Stimulated activated effector memory CD8-positive, alpha-beta T cell treated with anti-CD3 and anti-CD28 coated beads, Interleukin-12 subunit alpha, Interleukin-12 subunit beta, amount 100 ng/mL, for 72 hours (primary cell): ENCODE results near the gene MYG1.
"Not testable (repeated sequence)": the region's sequence is repeated elsewhere in the genome, so short reads cannot be mapped to it uniquely, and the experiment has no call there.

Source experiments
- ATAC-seq: fragments of 150-1000 bp; cut with Tn5 transposase; 2 replicates; pipeline ENCODE4 v1.10.0; 2021
- DNase-seq, 2 donors: peaks; one replicate each; pipeline ENCODE4 v3.0.0; 2021 to 2022; ENCODE audit warnings: low spot score in 2 of 2
- H3K27ac Mint-ChIP-seq: one replicate; pipeline ENCODE4 v1.8.0; 2022; ENCODE audit warnings: mild to moderate bottlenecking, mixed read lengths
- H3K36me3 Mint-ChIP-seq: one replicate; pipeline ENCODE4 v1.8.0; 2022; ENCODE audit warnings: mild to moderate bottlenecking, mixed read lengths
- H3K4me1 Mint-ChIP-seq: one replicate; pipeline ENCODE4 v1.8.0; 2022; ENCODE audit warnings: mixed read lengths
- H3K4me3 Mint-ChIP-seq: one replicate; pipeline ENCODE4 v1.8.0; 2022; ENCODE audit warnings: mild to moderate bottlenecking, mixed read lengths
- H3K9me3 Mint-ChIP-seq: one replicate; pipeline ENCODE4 v1.8.0; 2022; ENCODE audit warnings: mixed read lengths

The MYG1 gene

DNA sequence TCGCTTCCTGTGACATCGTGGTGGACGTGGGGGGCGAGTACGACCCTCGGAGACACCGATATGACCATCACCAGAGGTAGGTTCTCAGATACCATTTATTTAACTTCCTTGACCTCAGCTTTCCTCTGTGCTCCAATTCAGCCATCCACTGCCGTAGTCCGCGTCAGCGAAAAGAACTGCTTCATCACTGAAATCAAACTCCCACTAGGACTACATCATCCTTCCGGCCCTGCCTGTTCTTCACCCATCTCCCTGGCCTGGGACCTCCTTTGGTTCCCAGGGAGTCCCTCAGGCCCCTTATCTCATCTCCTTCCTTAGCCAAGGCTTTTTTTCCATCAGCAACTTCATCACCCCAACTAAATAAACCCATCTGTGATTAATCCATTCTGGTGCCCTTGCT lies 692 bp downstream of the MYG1 start:
- peak overlapping the region; percentile 92 for H3K4me3 Mint-ChIP-seq
- peaks cover 70% of the 10 kb centered on the region for H3K4me1 Mint-ChIP-seq
- no peak for DNase-seq
- peak; percentile 20 for ATAC-seq
- peak overlapping the region; percentile 97 for H3K27ac Mint-ChIP-seq
- peaks cover 96% of the 10 kb centered on the region for H3K36me3 Mint-ChIP-seq
- no peaks in the 10 kb centered on the region for H3K9me3 Mint-ChIP-seq

DNA sequence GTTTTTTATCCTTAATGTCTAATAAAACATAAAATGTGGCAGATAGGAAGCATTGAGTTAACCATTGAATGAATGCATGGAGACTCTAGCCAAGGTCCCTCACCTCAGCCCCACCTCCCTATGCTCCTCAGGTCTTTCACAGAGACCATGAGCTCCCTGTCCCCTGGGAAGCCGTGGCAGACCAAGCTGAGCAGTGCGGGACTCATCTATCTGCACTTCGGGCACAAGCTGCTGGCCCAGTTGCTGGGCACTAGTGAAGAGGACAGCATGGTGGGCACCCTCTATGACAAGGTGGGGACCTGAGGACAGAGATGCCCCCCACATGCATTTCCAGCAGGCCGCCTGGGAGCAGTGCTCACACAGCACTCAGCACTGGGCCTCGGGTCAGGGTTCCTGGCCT lies 3.4 kb downstream of the MYG1 start:
- Mint-ChIP-seq H3K36me3 (peaks cover 98% of the 10 kb centered on the region), H3K4me1 (peaks cover 50% of the 10 kb centered on the region), H3K9me3 (no peaks in the 10 kb centered on the region), H3K27ac (peak overlapping the region; percentile 97), H3K4me3 (peak overlapping the region; percentile 8)
- DNase-seq, result no peak
- ATAC-seq, result no peak

DNA sequence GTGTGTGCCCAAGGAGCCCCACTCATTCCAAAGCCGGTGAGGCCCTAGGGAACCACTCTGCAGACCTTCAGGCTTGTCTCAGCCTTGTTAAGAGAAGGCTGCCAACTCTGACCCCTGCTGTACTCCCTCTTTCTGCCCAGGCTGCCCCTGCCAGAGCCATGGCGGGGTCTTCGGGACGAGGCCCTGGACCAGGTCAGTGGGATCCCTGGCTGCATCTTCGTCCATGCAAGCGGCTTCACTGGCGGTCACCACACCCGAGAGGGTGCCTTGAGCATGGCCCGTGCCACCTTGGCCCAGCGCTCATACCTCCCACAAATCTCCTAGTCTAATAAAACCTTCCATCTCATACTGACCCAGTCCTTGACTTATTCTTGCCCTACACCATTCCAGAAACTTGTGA lies 7.3 kb downstream of the MYG1 start:
- peaks cover 13% of the 10 kb centered on the region for H3K4me1 Mint-ChIP-seq
- H3K4me3 Mint-ChIP-seq, result no peak overlapping the region
- DNase-seq (no peak), ATAC-seq (no peak)
- peaks cover 91% of the 10 kb centered on the region for H3K36me3 Mint-ChIP-seq
- no peaks in the 10 kb centered on the region for H3K9me3 Mint-ChIP-seq
- H3K27ac Mint-ChIP-seq, result peak overlapping the region; percentile 76

DNA sequence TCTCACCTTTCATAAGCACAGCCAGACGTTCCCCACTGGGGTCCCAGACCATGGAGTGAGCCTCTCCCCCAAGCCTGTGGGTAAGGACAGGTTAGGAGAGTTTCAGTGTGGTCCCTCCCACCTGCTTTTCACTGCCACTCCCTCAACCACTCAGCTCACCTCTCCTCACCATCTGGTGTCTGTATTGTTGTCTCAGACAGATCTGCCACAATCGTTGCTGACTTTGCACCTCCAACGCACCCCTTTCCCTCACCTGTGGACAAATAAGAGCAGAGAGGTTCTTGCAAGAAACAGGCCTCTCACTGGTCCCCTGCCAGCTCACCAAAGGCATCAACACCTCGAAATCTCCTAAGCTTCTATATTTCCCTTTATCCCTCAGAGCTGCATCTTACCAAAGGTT lies 8.8 kb downstream of the MYG1 start:
- H3K4me3 Mint-ChIP-seq, result no peak overlapping the region
- peak overlapping the region; percentile 76 for H3K27ac Mint-ChIP-seq
- DNase-seq (no peak), ATAC-seq (no peak)
- peaks cover 86% of the 10 kb centered on the region for H3K36me3 Mint-ChIP-seq
- H3K4me1 Mint-ChIP-seq, result peaks cover 1% of the 10 kb centered on the region
- H3K9me3 Mint-ChIP-seq, result no peaks in the 10 kb centered on the region

DNA sequence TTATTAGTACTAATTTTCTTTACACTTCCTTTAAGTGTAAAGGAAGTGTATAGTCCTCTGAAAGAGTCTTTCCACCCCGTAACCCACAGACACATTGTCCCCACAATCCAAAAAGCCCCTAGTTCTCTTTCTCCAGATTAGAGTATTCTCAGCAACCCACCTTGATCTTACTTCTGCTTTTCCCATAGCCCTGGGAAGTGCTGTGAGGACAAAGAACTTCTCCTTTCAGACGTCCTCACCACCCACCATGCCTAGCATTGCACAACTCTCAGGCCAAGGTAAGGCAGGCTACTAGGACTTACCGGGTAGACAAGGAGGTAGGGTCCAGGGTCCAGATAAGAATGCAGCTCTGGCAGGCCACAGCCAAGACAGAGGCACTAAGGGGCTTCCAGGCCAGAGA lies 14.5 kb downstream of the MYG1 start:
- Mint-ChIP-seq H3K4me1 (peaks cover 11% of the 10 kb centered on the region), H3K27ac (peak overlapping the region; percentile 41), H3K4me3 (no peak overlapping the region), H3K36me3 (peaks cover 78% of the 10 kb centered on the region), H3K9me3 (no peaks in the 10 kb centered on the region)
- ATAC-seq (no peak), DNase-seq (no peak)

DNA sequence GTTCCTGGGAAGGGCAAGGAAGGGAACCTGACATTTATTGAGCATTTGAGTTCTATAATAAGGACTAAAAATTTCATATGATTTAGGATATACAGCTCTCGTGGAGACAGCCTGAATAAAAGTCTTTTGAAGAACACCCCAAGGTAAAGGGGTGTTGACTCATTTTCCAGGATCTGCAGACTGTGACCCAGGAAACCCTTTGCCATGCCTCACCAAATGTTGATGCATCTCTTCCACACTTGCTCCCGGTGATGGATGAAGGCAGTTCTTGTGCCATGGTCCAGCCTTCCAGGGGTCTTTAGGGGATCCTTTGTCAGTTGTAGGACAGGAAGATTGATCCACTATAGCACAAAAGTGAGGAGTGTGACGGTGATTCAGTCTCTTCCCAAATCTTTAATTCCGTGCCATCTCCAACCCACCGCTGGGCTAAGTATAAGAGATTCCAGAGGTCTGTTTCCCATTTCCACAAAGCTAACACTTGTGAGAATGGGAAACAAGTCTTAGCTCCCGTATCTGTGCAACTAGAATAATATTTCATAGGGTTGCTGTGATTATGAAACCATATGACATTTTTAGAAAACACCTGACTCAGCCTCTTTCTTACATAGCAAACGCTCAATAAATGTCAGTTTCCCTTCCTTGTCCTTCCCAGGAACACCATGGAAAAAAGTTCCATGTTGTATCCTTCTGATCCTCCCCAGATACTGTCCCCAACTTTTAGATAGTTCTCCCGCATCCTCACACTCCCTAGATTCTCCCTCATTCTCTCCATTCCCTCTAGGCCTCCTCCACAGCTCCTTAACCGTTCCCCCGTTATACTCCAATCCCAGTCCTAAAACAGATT lies 21.1 kb downstream of the MYG1 start:
- ATAC-seq, result no peak
- peak overlapping the region; percentile 94 for H3K27ac Mint-ChIP-seq
- H3K36me3 Mint-ChIP-seq, result peaks cover 61% of the 10 kb centered on the region
- no peak for DNase-seq
- H3K4me3 Mint-ChIP-seq, result peak overlapping the region; percentile 87
- H3K4me1 Mint-ChIP-seq, result peaks cover 39% of the 10 kb centered on the region
- H3K9me3 Mint-ChIP-seq, result no peaks in the 10 kb centered on the region

DNA sequence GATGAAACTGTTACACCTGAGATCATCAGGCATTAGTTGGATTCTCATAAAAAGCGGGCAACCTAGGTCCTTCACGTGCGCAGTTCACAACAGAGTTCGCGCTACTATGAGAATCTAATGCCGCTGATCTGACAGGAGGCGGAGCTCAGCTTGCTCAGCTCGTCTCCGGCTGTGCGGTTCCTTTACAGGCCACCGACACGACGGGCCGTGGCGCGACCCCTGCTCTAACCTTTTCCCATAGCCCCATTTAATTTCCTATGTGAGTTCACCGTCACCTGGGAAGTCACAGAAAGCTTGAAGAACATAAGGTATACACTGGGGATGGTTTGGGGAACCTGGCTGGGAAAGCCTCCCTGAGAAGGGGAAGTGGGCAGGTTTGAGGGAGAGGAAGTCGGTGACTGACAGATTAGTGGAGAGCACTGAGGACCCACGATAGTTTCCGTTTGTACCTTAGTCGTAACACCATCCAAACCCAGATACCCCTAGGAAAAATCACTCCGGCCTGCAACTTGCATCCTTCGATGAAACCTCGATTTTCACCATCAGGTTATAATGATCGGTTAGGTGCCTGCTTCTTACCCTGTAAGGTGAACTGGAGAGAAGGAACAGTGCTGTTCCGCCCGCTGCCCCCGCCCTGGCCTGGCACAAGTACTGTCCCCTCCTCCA lies 24.8 kb downstream of the MYG1 start:
- H3K4me1 Mint-ChIP-seq, result peaks cover 38% of the 10 kb centered on the region
- H3K27ac Mint-ChIP-seq, result peak overlapping the region; percentile 87
- H3K4me3 Mint-ChIP-seq, result peak overlapping the region; percentile 77
- DNase-seq (peak; percentile 43 to 84), ATAC-seq (peak; percentile 44)
- peaks cover 29% of the 10 kb centered on the region for H3K36me3 Mint-ChIP-seq
- no peaks in the 10 kb centered on the region for H3K9me3 Mint-ChIP-seq

DNA sequence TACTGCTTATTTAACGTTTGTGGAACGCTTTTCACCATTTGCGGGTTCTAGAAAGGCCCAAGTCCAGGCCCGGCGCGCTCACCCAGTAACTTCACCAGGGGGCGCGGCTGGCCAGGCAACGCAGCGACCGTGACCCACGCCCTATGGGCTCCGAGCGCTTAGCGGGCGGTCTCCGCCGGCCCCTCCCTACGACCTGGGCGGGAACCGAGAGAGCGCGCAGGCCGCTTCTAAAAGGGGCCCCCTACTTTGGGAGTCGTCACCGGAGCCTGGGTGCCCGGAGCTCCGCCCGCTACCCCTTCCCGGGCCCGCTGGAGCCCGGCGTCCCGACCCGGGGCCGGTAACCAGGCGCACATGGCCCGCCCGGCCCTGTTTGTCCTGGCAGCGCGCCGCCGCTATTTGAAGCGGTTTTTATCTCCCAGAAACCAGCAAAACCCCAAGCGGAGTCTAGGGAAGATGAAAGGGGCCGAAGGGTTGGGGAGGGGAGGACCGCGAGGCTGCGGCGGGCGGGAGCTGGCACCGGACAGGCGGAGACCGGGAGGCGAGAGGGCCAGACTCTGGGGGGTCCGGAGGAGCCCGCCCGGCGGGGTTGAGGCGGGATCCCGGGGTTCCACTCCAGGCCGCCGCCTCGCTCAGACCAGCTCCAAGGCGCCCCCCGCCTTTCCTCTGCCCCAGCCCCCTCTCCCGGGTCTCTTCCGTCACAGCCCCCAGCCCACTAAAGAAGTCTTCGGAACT lies 25.4 kb downstream of the MYG1 start:
- DNase-seq (peak; percentile 83 to 92), ATAC-seq (peak; percentile 81)
- peak overlapping the region; percentile 87 for H3K27ac Mint-ChIP-seq
- H3K9me3 Mint-ChIP-seq, result no peaks in the 10 kb centered on the region
- peaks cover 22% of the 10 kb centered on the region for H3K36me3 Mint-ChIP-seq
- peak overlapping the region; percentile 77 for H3K4me3 Mint-ChIP-seq
- peaks cover 37% of the 10 kb centered on the region for H3K4me1 Mint-ChIP-seq

DNA sequence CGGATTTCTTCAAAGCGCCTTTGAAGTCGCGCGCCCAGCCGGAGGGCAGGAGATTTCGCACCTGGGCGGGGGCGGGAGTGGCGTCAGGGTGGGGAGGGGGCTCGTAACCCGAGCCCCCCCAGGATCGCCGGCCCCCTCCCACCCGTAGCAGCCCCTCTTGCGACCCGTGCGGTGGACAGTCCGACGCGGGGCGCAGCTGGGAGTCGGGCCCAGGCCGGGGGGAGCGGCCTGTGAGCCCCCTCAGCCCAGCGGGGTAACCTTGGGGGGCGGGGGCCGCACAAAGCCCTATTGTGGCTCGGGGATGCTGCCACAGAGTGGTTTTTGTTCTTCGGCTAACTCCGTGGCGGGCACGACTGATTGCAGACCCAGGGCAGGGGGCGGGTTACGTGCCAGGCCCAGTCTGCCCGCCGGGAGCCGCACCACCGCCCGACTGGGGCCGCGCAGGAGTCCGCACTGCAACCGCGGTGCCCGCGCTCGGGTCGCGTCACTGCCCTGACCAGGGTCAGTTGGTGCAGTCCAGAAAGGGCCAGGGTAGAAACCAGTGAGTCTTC lies 26.1 kb downstream of the MYG1 start:
- Mint-ChIP-seq H3K36me3 (peaks cover 17% of the 10 kb centered on the region), H3K4me1 (peaks cover 30% of the 10 kb centered on the region), H3K9me3 (no peaks in the 10 kb centered on the region), H3K4me3 (peak overlapping the region; percentile 77), H3K27ac (peak overlapping the region; percentile 87)
- ATAC-seq (no peak), DNase-seq (peak; percentile 6 to 58)

DNA sequence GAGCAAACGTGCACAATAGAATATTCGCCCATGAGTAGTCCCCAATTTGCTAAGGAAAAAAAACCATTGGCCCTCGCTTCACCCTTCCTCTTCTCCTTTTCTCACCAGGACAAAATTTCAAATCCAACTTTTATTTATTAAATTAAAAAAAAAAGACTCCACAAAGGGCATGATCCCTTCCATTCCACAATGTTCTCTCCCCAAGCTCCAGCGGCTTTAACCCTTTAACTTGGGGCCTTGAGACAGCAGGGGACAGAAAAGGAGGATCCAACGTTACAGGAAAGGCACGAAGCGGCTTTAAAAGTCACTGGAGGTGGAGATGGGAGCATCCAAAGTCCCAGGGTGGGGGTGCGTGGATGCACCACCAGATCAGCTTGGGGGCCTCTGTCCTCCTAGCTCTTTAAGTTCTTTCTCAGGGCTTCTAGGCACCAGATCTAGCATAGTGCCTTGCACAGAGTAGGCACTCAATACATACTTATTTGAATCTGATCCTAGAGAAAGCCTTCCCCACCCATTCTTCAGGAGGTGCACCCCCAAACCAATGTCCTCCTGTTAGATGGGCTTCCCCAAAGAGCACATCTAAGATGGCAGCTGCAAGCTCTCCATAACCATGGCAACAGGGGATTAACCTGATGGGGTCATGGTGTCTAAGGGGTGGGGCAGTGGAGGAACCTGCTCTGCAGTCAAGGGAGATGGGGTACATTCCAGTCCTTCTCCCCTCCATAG lies 27.1 kb downstream of the MYG1 start:
- no peak for DNase-seq
- no peak for ATAC-seq
- peaks cover 20% of the 10 kb centered on the region for H3K4me1 Mint-ChIP-seq
- H3K27ac Mint-ChIP-seq, result no peak overlapping the region
- peaks cover 6% of the 10 kb centered on the region for H3K36me3 Mint-ChIP-seq
- H3K4me3 Mint-ChIP-seq, result peak overlapping the region; percentile 77
- no peaks in the 10 kb centered on the region for H3K9me3 Mint-ChIP-seq

DNA sequence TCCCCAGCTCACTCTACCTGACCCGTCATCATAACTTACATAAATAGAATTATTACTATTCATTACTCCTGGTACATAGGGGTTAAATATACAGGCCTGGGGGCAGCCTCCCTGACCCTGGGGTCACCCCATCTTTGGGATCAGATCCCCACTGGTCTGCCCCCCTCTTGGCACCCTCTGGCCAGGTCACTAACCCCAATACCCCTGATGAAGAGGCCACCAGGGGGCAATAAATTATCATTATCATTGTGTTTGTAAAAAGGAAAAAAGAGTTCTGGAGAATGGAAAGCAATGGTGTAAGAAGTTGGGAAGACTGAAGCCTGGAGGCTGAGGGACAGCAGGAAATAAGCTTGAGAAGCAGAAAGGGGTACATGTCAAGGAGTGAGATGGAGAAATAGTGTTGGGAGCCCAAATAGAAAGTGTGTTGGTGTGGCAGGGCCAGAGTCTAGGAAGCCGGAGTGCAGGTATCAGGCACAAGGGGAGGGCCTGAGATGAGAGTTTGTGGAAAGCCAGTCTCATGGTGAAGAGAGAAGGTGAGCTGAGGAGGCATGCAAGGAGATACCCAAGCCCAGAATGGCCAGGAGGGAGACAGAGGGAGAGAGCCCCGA lies 28.0 kb downstream of the MYG1 start:
- Mint-ChIP-seq H3K27ac (no peak overlapping the region), H3K9me3 (no peaks in the 10 kb centered on the region), H3K4me3 (no peak overlapping the region), H3K4me1 (peaks cover 17% of the 10 kb centered on the region), H3K36me3 (peaks cover 6% of the 10 kb centered on the region)
- DNase-seq (no peak), ATAC-seq (no peak)

DNA sequence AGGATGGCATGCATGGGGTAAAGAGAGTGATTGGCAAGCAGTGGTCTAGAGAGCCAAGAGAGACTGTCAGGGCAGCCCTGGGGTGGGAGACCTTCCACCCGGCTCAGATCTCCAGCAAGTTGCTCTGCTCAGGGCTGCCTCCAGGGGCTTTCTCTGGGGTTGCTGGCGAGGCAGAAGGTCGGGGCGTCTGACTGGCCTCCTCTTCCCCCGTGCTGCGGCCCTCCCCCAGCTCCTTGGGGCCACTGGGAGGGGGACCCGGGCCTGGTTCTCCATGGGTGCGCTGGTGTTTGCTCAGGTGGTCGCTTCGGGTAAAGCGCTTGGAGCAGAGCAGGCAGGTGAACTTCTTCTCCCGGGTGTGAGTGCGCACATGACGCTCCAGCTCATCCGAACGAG lies 28.5 kb downstream of the MYG1 start:
- ATAC-seq, result no peak
- Mint-ChIP-seq H3K9me3 (no peaks in the 10 kb centered on the region), H3K4me1 (peaks cover 17% of the 10 kb centered on the region)

DNA sequence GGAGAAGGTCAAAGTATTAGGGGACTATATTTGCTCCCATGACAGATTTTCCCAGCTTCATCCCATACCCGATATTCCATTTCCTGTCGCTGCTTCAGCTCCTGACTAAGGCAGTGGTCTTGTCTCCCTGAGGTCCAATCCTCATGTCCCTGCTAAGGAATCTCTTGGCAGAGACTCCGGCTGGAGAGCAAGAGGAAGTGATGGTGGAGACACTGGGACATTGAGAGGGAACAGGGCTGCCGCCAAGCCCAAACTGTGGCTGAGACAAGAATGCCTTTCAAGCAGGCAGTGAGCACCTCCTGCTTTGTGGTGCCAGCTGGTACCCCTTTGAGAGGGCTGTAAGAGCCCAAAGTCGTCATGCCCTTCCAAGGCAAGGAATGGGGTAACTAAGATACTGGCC lies 31.2 kb downstream of the MYG1 start:
- Mint-ChIP-seq H3K4me1 (peaks cover 4% of the 10 kb centered on the region), H3K9me3 (no peaks in the 10 kb centered on the region), H3K36me3 (no peaks in the 10 kb centered on the region), H3K27ac (no peak overlapping the region), H3K4me3 (no peak overlapping the region)
- ATAC-seq, result no peak
- no peak for DNase-seq

More for the DNA sequence above, 28.5 kb downstream of the MYG1 start:
- Mint-ChIP-seq H3K4me3 (no peak overlapping the region), H3K36me3 (peaks cover 6% of the 10 kb centered on the region), H3K27ac (no peak overlapping the region)
- DNase-seq, result no peak

DNA sequence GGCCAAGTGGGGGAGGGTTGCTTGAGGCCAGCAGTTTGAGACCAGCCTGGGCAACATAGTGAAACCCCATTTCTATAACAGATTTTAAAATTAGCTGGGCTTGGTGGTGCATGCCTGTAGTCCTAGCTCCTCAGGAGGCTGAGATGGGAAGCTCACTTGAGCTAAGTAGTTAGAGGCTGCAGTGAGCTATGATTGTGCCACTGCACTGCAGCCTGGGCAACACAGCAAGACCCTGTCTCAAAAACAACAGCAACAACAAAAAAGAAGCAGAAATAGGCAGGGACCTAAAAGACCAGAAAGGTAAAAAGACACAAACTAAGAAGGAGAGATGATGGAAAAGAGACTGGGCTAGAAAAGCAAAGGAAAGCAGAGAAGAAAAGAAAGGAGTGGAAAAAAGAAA lies 32.8 kb downstream of the MYG1 start:
- not testable (repeated sequence) for H3K9me3 Mint-ChIP-seq, H3K4me1 Mint-ChIP-seq, DNase-seq, H3K4me3 Mint-ChIP-seq, ATAC-seq, H3K36me3 Mint-ChIP-seq
- peak overlapping the region; percentile 45 for H3K27ac Mint-ChIP-seq
